SK-N-SH treated with all-trans-retinoic acid at 6 μM for 48 hours (cell line): ENCODE data around the gene DNAH7.

Experiments
- ATAC-seq: fragments of 200-7000 bp; cut with Tn5 transposase; 3 replicates; pipeline ENCODE4 v1.9.1; 2020; ENCODE audit warnings: mild to moderate bottlenecking, moderate library complexity
- ARNTL ChIP-seq: fragments of 450-650 bp; formaldehyde crosslinking; IDR thresholded peaks from 2 replicates; pipeline ENCODE4 v1.5.0; 2020; ENCODE audit warnings: low read depth, mild to moderate bottlenecking, moderate library complexity, borderline replicate concordance
- BACH2 ChIP-seq: fragments of 250-450 bp; sonication (Bioruptor Pico); IDR thresholded peaks from 2 replicates; pipeline ENCODE4 v1.9.0; 2021; ENCODE audit warnings: mild to moderate bottlenecking, borderline replicate concordance
- CSDC2 ChIP-seq: fragments of 250-450 bp; sonication (Bioruptor Pico); IDR thresholded peaks from 2 replicates; pipeline ENCODE4 v1.5.0; 2020; ENCODE audit warnings: mild to moderate bottlenecking, moderate library complexity
- CSRNP3 ChIP-seq: fragments of 250-450 bp; sonication (Bioruptor Pico); IDR thresholded peaks from 2 replicates; pipeline ENCODE4 v1.5.1; 2021; ENCODE audit warnings: mild to moderate bottlenecking, moderate library complexity
- ESRRG ChIP-seq: fragments of 250-450 bp; sonication (Bioruptor Pico); IDR thresholded peaks from 2 replicates; pipeline ENCODE4 v1.6.1; 2021; ENCODE audit warnings: mild to moderate bottlenecking
- ISL1 ChIP-seq: fragments of 250-450 bp; sonication (Bioruptor Pico); IDR thresholded peaks from 2 replicates; pipeline ENCODE4 v2.1.2; 2022; ENCODE audit warnings: mild to moderate bottlenecking, moderate library complexity
- OSR1 ChIP-seq: fragments of 250-450 bp; sonication (Bioruptor Pico); IDR thresholded peaks from 2 replicates; pipeline ENCODE4 v1.8.0; 2022; ENCODE audit warnings: moderate library complexity, mild to moderate bottlenecking, inconsistent platforms
- PATZ1 ChIP-seq: fragments of 250-450 bp; sonication (Bioruptor Pico); IDR thresholded peaks from 2 replicates; pipeline ENCODE4 v1.8.0; 2020; ENCODE audit warnings: mild to moderate bottlenecking, moderate library complexity, borderline replicate concordance
- POU6F1 ChIP-seq: fragments of 250-450 bp; sonication (Bioruptor Pico); IDR thresholded peaks from 2 replicates; pipeline ENCODE4 v1.8.0; 2021; ENCODE audit warnings: low read depth, mild to moderate bottlenecking, moderate library complexity, borderline replicate concordance
- RARB ChIP-seq: fragments of 250-450 bp; sonication (Bioruptor Pico); IDR thresholded peaks from 2 replicates; pipeline ENCODE4 v1.8.0; 2021; ENCODE audit warnings: mild to moderate bottlenecking, moderate library complexity
- SNAI2 ChIP-seq: fragments of 250-450 bp; sonication (Bioruptor Pico); IDR thresholded peaks from 2 replicates; pipeline ENCODE4 v1.5.0; 2020; ENCODE audit warnings: mild to moderate bottlenecking, moderate library complexity
- TCF4 ChIP-seq: fragments of 250-450 bp; sonication (Bioruptor Pico); IDR thresholded peaks from 2 replicates; pipeline ENCODE4 v1.8.0; 2021; ENCODE audit warnings: mild to moderate bottlenecking, moderate library complexity, borderline replicate concordance
- TOX ChIP-seq: fragments of 250-450 bp; sonication (Bioruptor Pico); IDR thresholded peaks from 2 replicates; pipeline ENCODE4 v1.8.0; 2021; ENCODE audit warnings: mild to moderate bottlenecking, moderate library complexity, borderline replicate concordance
- TSHZ2 ChIP-seq: fragments of 250-450 bp; sonication (Bioruptor Pico); IDR thresholded peaks from 2 replicates; pipeline ENCODE4 v1.5.0; 2020; ENCODE audit warnings: mild to moderate bottlenecking, moderate library complexity
- ZC3H10 ChIP-seq: fragments of 250-450 bp; sonication (Bioruptor Pico); IDR thresholded peaks from 2 replicates; pipeline ENCODE4 v1.5.1; 2021; ENCODE audit warnings: mild to moderate bottlenecking, moderate library complexity
- ZFP3 ChIP-seq: fragments of 250-450 bp; sonication (Bioruptor Pico); IDR thresholded peaks from 2 replicates; pipeline ENCODE4 v1.5.0; 2020; ENCODE audit warnings: mild to moderate bottlenecking, moderate library complexity
- ZFP30 ChIP-seq: fragments of 450-650 bp; formaldehyde crosslinking; IDR thresholded peaks from 2 replicates; pipeline ENCODE4 v1.5.0; 2022; ENCODE audit warnings: mild to moderate bottlenecking, moderate library complexity
- ZNF565 ChIP-seq: fragments of 450-650 bp; formaldehyde crosslinking; conservative IDR thresholded peaks from 2 replicates; pipeline ENCODE4 v1.5.0; 2020; ENCODE audit warnings: low read depth, mild to moderate bottlenecking, moderate library complexity
- ZNF8 ChIP-seq: fragments of 450-650 bp; formaldehyde crosslinking; IDR thresholded peaks from 2 replicates; pipeline ENCODE4 v1.5.0; 2020; ENCODE audit warnings: mild to moderate bottlenecking, moderate library complexity

Gene DNAH7

GRCh38 chr2:195768431-195768830 lies 300.2 kb downstream of the DNAH7 start:
- TF ChIP-seq SNAI2: no peak
- TF ChIP-seq ESRRG: no peak
- no peak for TF ChIP-seq TSHZ2 (CRISPR knock-in tag)
- no peak for TF ChIP-seq BACH2 (CRISPR knock-in tag)
- no peak for TF ChIP-seq CSDC2 (CRISPR knock-in tag)
- no peak for TF ChIP-seq TOX (CRISPR knock-in tag)
- TF ChIP-seq CSRNP3 (CRISPR knock-in tag): no peak
- no peak for TF ChIP-seq TCF4 (CRISPR knock-in tag)
- TF ChIP-seq ZNF8 (CRISPR knock-in tag): no peak
- TF ChIP-seq ZFP30: no peak
- TF ChIP-seq PATZ1: no peak
- no peak for ATAC-seq

GRCh38 chr2:195766691-195767090 lies 301.9 kb downstream of the DNAH7 start:
- ATAC-seq: no peak
- TF ChIP-seq OSR1 (CRISPR knock-in tag): no peak
- no peak for TF ChIP-seq POU6F1 (CRISPR knock-in tag)
- no peak for TF ChIP-seq ZNF565 (CRISPR knock-in tag)
- no peak for TF ChIP-seq SNAI2

GRCh38 chr2:195763866-195764265 lies 304.8 kb downstream of the DNAH7 start:
- no peak for ATAC-seq
- TF ChIP-seq CSRNP3 (CRISPR knock-in tag) (no peak), ZFP3 (CRISPR knock-in tag) (no peak), RARB (CRISPR knock-in tag) (no peak), ZNF565 (CRISPR knock-in tag) (no peak), TOX (CRISPR knock-in tag) (no peak), PATZ1 (no peak), ESRRG (no peak), ARNTL (no peak), TSHZ2 (CRISPR knock-in tag) (no peak), ISL1 (no peak), CSDC2 (CRISPR knock-in tag) (no peak), TCF4 (CRISPR knock-in tag) (no peak), ZC3H10 (CRISPR knock-in tag) (no peak)
